ENCODE results near the gene VPS13D.
A peak's percentile ranks its signal among the peaks of the same experiment; 100 is the strongest.
"Not testable (repeated sequence)": the region's sequence is repeated elsewhere in the genome, so short reads cannot be mapped to it uniquely, and the experiment has no call there.

VPS13D gene

GRCh38 chr1:12384836-12385456 is 155.1 kb downstream of the VPS13D start:
- DNase-seq (ENCODE audit: low read depth) = no peak
- TF ChIP-seq, protein P1, sequence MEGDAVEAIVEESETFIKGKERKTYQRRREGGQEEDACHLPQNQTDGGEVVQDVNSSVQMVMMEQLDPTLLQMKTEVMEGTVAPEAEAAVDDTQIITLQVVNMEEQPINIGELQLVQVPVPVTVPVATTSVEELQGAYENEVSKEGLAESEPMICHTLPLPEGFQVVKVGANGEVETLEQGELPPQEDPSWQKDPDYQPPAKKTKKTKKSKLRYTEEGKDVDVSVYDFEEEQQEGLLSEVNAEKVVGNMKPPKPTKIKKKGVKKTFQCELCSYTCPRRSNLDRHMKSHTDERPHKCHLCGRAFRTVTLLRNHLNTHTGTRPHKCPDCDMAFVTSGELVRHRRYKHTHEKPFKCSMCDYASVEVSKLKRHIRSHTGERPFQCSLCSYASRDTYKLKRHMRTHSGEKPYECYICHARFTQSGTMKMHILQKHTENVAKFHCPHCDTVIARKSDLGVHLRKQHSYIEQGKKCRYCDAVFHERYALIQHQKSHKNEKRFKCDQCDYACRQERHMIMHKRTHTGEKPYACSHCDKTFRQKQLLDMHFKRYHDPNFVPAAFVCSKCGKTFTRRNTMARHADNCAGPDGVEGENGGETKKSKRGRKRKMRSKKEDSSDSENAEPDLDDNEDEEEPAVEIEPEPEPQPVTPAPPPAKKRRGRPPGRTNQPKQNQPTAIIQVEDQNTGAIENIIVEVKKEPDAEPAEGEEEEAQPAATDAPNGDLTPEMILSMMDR (IDR thresholded peaks at IDR 0.05; ENCODE audit: insufficient read depth, low read depth, low read length, missing control alignments) = no peak
- no peak overlapping the region for H3K4me3 ChIP-seq (ENCODE audit: low read length)

DNA sequence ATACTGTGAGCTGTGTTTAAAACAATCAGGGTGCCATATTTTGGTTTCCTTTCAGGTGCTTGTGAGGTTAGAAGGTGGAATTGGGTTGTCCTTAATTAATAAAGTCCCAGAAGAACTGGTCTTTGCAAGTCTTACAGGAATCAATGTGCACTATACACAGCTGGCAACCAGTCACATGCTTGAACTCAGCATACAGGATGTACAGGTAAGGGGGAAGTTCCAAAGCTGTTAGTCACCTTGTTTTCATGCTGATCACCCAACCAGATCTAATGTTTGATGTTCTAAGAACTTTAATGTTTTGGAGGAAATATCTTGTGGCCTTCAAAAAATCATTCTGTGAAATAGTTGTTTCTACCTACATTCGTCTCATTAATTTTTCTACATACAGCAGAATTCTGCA is 156.3 kb downstream of the VPS13D start:
- peak; percentile 94 for DNase-seq (ENCODE audit: low read depth)
- TF ChIP-seq, protein P1 (IDR thresholded peaks at IDR 0.05; ENCODE audit: insufficient read depth, low read depth, low read length, missing control alignments) = no peak
- no peak overlapping the region for H3K4me3 ChIP-seq (ENCODE audit: low read length)

DNA sequence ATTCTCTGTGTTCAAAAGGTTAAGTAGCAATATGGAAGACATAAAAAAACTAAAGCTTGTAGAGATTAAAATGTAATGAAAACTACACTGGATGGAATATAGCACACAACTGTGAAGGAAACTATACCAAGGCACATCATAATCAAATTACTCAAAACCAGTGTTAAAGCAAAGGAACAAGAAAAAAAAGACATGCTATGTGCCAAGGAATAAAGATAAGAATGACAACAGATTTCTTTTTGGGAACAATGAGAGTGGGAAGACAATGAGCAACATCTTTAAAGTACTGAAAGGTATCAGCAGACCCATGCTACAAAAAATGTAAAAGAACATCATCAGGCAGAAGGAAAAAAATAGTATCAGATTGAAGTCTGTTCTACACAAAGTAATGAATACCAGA is 157.8 kb downstream of the VPS13D start:
- no peak for DNase-seq (ENCODE audit: low read depth)
- H3K4me3 ChIP-seq (ENCODE audit: low read length) = no peak overlapping the region
- TF ChIP-seq, protein P1 (IDR thresholded peaks at IDR 0.05; ENCODE audit: insufficient read depth, low read depth, low read length, missing control alignments) = no peak

- H3K4me3 ChIP-seq (ENCODE audit: low read length); DNase-seq (ENCODE audit: low read depth): not testable (repeated sequence)
Observed at GRCh38 chr1:12390296-12390695, 160.5 kb downstream of the VPS13D start.

DNA sequence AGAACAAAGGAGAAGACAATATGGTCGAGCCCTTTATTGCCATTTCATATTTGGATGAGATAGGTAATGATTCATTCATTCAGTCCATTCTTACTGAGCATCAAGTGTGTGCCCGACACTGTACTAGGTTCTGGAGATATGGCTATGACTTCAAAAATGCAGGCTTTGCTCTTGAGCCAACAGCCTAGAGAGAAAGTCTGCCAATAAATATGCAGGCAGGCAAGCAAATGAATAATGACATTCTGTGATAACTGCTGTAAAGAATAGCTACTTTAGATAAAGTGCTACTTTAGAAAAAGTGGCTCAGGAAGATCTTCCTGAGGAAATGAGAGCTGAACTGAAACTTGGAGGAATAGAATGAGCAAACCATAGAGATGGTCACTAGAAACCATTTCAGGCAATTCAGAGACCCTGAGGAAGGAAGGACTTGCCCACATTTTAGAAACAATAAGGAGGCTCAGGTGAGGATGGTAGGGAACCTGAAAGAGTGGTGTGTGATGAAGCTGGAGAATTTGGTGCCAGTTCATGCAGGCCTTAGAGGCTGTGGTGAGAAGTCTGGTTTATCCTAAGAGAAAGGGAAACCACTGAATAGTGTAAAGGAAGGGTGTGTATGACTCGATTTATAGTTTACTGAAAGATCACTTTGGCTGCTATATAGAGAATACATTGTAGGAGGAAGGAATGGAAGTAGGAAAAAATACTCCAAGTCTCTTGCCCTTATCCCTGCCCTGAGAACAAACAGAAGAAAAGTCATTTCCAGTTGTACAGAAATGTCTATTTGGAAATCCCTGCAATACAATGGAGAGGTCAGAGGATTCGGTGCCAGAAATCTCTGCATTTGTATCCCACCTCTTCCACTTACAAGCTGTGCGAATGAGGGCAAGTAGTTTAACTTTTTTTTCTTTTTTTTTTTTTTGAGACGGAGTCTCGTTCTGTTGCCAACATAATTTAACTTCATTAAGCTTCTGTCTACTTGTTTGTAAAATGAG is 167.9 kb downstream of the VPS13D start:
- TF ChIP-seq, protein P1 (IDR thresholded peaks at IDR 0.05; ENCODE audit: insufficient read depth, low read depth, low read length, missing control alignments) = no peak
- DNase-seq (ENCODE audit: low read depth) = no peak
- no peak overlapping the region for H3K4me3 ChIP-seq (ENCODE audit: low read length)

DNA sequence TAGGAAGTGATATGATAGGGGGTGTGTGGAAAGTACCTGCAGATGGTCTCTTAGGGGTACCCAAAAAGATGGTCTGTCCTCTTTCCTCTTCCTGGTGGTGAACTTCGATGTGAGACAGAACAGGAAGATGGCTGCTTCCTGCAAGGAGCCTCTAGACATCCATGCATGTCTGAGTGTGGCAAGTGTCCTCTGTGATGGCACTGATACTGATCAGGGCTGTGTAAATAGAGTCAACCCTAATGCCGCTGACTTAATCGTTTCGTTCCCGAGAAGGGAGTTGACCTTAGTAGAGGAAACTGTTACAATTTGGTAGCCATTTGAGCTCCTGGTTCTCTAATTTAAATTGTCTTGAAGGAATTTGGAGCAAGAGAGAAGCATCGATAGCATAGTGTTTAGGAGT is 168.6 kb downstream of the VPS13D start:
- no peak overlapping the region for H3K4me3 ChIP-seq (ENCODE audit: low read length)
- no peak for DNase-seq (ENCODE audit: low read depth)
- TF ChIP-seq, protein P1 (IDR thresholded peaks at IDR 0.05; ENCODE audit: insufficient read depth, low read depth, low read length, missing control alignments) = no peak

DNA sequence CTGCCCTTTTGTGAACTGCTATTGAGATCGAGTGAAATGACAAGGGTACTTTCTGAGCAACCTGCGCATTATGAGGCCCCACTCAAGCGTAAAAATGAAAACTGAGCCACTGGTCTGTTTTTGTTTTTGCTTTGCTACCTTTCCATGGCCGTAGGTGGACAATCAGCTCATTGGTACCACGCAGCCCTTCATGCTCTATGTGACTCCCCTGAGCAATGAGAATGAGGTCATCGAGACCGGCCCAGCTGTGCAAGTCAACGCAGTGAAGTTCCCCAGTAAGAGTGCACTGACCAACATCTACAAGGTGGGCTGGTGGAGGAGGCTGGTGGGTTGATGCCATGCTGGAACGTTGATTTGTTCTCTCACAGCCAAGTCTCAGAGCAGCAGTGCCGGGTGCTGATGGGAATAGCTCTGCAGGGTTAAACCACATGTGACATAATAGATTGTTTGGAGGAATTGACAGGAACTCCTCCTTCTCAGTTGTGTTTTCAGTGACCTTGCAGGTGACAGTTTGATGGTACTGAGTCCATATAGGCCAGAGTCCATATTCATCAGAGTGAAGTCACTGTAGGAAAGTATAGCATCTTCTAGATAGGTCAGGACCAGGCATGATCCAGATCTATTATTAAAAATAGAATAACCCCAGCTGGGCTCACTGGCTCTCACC is 170.3 kb downstream of the VPS13D start:
- no peak overlapping the region for H3K4me3 ChIP-seq (ENCODE audit: low read length)
- TF ChIP-seq, protein P1 (IDR thresholded peaks at IDR 0.05; ENCODE audit: insufficient read depth, low read depth, low read length, missing control alignments) = no peak
- no peak for DNase-seq (ENCODE audit: low read depth)
